NCI-H2196 treated with DMSO at 0.1 percent for 48 hours (cell line): ENCODE measurements around the gene CAMKMT.

Experiments used
- DNase-seq: peaks from one replicate; lab custom pipeline; 2025; ENCODE audit not compliant: unreplicated experiment; lab: John Stamatoyannopoulos, UW

The CAMKMT gene

GRCh38 chr2:44684559-44684958 lies 322.8 kb downstream of the CAMKMT start:
- DNase-seq: no peak

- no peak for DNase-seq
These were observed 324.8 kb downstream of the CAMKMT start for GRCh38 chr2:44686561-44686960.

GRCh38 chr2:44687686-44688455 lies 326.1 kb downstream of the CAMKMT start:
- no peak for DNase-seq

GRCh38 chr2:44688456-44689124 lies 326.8 kb downstream of the CAMKMT start:
- DNase-seq: no peak

GRCh38 chr2:44689516-44689915 lies 327.8 kb downstream of the CAMKMT start:
- no peak for DNase-seq

GRCh38 chr2:44691174-44691785 lies 329.5 kb downstream of the CAMKMT start:
- DNase-seq: no peak

GRCh38 chr2:44692821-44693220 lies 331.1 kb downstream of the CAMKMT start:
- no peak for DNase-seq

- DNase-seq: no peak
These were observed 339.1 kb downstream of the CAMKMT start for GRCh38 chr2:44700824-44701223.

GRCh38 chr2:44705356-44705755 lies 343.6 kb downstream of the CAMKMT start:
- no peak for DNase-seq

GRCh38 chr2:44705876-44706480 lies 344.2 kb downstream of the CAMKMT start:
- DNase-seq: no peak

- no peak for DNase-seq
These were observed 345.2 kb downstream of the CAMKMT start for GRCh38 chr2:44706681-44707553.

GRCh38 chr2:44707945-44708660 lies 346.4 kb downstream of the CAMKMT start:
- no peak for DNase-seq

GRCh38 chr2:44708661-44709000 lies 346.9 kb downstream of the CAMKMT start:
- DNase-seq: no peak

GRCh38 chr2:44713170-44713569 lies 351.4 kb downstream of the CAMKMT start:
- DNase-seq: no peak

- no peak for DNase-seq
These were observed 353.9 kb downstream of the CAMKMT start for GRCh38 chr2:44715671-44716081.

- no peak for DNase-seq
These were observed 354.4 kb downstream of the CAMKMT start for GRCh38 chr2:44716131-44716530.

GRCh38 chr2:44718431-44718830 lies 356.7 kb downstream of the CAMKMT start:
- no peak for DNase-seq

GRCh38 chr2:44719562-44719961 lies 357.8 kb downstream of the CAMKMT start:
- DNase-seq: no peak

- DNase-seq: no peak
These were observed 360.4 kb downstream of the CAMKMT start for GRCh38 chr2:44722026-44722625.

- DNase-seq: no peak
These were observed 362.2 kb downstream of the CAMKMT start for GRCh38 chr2:44723921-44724320.
